T-cell (primary cell): ENCODE measurements around the gene RNF144A. TPM values are rescaled to one million over a fixed set of nuclear protein-coding genes. Genes with fewer than 3 reads are reported as not detected.

Experiments used
- ATAC-seq, 4 experiments: fragments of 200-7000 bp in 3 of 4; fragments of 150-1000 bp in 1 of 4; cut with Tn5 transposase; replicated peaks in 1 of 4; 1 replicate in 3 of 4; 2 replicates in 1 of 4; pipeline ENCODE4 v1.10.0; 2021; ENCODE audit warnings: moderate library complexity in 3 of 4, mild to moderate bottlenecking in 2 of 4, moderate number of reproducible peaks in 1 of 4
- CTCF ChIA-PET, 2 donors: fragments of 300-600 bp; sonication (Branson Sonifier 250); formaldehyde crosslinking; loops; one replicate each; lab custom pipeline; 2022; ENCODE audit warnings: antibody characterized with exemption in 2 of 2; lab: Charles Lee
- POLR2A ChIA-PET, 2 donors: fragments of 300-600 bp; sonication (Branson Sonifier 250); formaldehyde crosslinking; loops; one replicate each; lab custom pipeline; 2022; ENCODE audit warnings: antibody characterized with exemption in 2 of 2; lab: Charles Lee
- DNase-seq, 35 experiments: peaks; one replicate each; pipeline versions ENCODE4 v3.0.0 to v3.0.0-alpha.2; 2013 to 2023
- H3K27ac ChIP-seq: one replicate; pipeline ENCODE4 v1.5.1; 2013; ENCODE audit warnings: low read length
- H3K27me3 ChIP-seq, 2 experiments: replicated peaks in 1 of 2; 1 replicate in 1 of 2; 2 replicates in 1 of 2; pipeline versions ENCODE4 v1.6.1 to v1.7.0; 2013; ENCODE audit warnings: low read length in 1 of 2, mixed read lengths in 1 of 2; ENCODE audit not compliant: control insufficient read depth in 2 of 2, insufficient read depth in 2 of 2; ENCODE audit errors: extremely low read depth in 1 of 2
- H3K36me3 ChIP-seq, 2 donors: 1 replicate in 1 of 2; 2 replicates in 1 of 2; pipeline versions ENCODE4 v1.6.1 to v1.7.0; 2013; ENCODE audit warnings: low read length in 1 of 2; ENCODE audit not compliant: control insufficient read depth in 2 of 2, insufficient read depth in 1 of 2; ENCODE audit errors: extremely low read depth in 1 of 2
- H3K4me1 ChIP-seq, 2 experiments: 1 replicate in 1 of 2; 2 replicates in 1 of 2; pipeline versions ENCODE4 v1.6.1 to v1.7.0; 2013; ENCODE audit warnings: low read length in 2 of 2, mixed read lengths in 1 of 2; ENCODE audit not compliant: insufficient read depth in 2 of 2, control insufficient read depth in 1 of 2; ENCODE audit errors: extremely low read depth in 1 of 2
- H3K4me3 ChIP-seq, 2 donors: 1 replicate in 1 of 2; 2 replicates in 1 of 2; pipeline versions ENCODE4 v1.5.1 to v1.7.0; 2013; ENCODE audit warnings: mild to moderate bottlenecking in 2 of 2, low read length in 1 of 2, moderate library complexity in 1 of 2; ENCODE audit not compliant: control insufficient read depth in 1 of 2; ENCODE audit errors: extremely low read depth in 1 of 2
- H3K9me3 ChIP-seq: 2 replicates; pipeline ENCODE4 v1.7.0; 2013
- H3K27ac Mint-ChIP-seq, 2 donors: one replicate each; pipeline ENCODE4 v1.8.0; 2020 to 2021; ENCODE audit warnings: mild to moderate bottlenecking in 2 of 2, mixed read lengths in 2 of 2
- H3K27me3 Mint-ChIP-seq, 2 donors: one replicate each; pipeline ENCODE4 v1.8.0; 2021 to 2022; ENCODE audit warnings: mixed read lengths in 2 of 2
- H3K36me3 Mint-ChIP-seq: one replicate; pipeline ENCODE4 v1.8.0; 2021; ENCODE audit warnings: mixed read lengths
- H3K4me1 Mint-ChIP-seq, 3 donors: one replicate each; pipeline ENCODE4 v1.8.0; 2020 to 2022; ENCODE audit warnings: mixed read lengths in 3 of 3, mild to moderate bottlenecking in 1 of 3
- H3K4me3 Mint-ChIP-seq, 3 donors: one replicate each; pipeline ENCODE4 v1.8.0; 2020 to 2022; ENCODE audit warnings: mild to moderate bottlenecking in 3 of 3, mixed read lengths in 3 of 3, moderate library complexity in 3 of 3
- H3K9me3 Mint-ChIP-seq, 3 donors: one replicate each; pipeline ENCODE4 v1.8.0; 2020 to 2022; ENCODE audit warnings: mixed read lengths in 3 of 3
- WGBS: methylation state at CpG from one replicate; pipeline ENCODE4 v1.1.5; 2013; ENCODE audit warnings: missing lambda C conversion rate; ENCODE audit not compliant: insufficient coverage; 5-methylcytosine and 5-hydroxymethylcytosine counted together
- total RNA-seq, 35 experiments: library from RNA in 6 of 35; stranded (reverse) in 6 of 35; fragments of 120-200 nt in 1 of 35; gene quantifications; one replicate each; pipeline versions ENCODE4 v1.2.1 to v1.2.4 and lab custom pipeline; 2013 to 2026

RNF144A gene
- total RNA-seq, 5 donors from 2014 or later (not counting 1 experiment from before 2014, with no cell fraction given) = 46.3 to 93.1 (median 79.9) TPM

- no peaks in the 10 kb centered on the region for H3K9me3 ChIP-seq
- H3K9me3 Mint-ChIP-seq = no peaks in the 10 kb centered on the region
- ATAC-seq (no peak), DNase-seq (no peak)
- H3K36me3 ChIP-seq = peaks cover 6 to 18% of the 10 kb centered on the region in 2 donors
- no peak overlapping the region for H3K27ac Mint-ChIP-seq
- no peak overlapping the region for H3K4me3 Mint-ChIP-seq
- no peaks in the 10 kb centered on the region for H3K27me3 Mint-ChIP-seq
- H3K27ac ChIP-seq = no peak overlapping the region
- WGBS = 17% methylated on average over 1 of the region's 4 CpGs
- peaks cover 42% of the 10 kb centered on the region for H3K36me3 Mint-ChIP-seq
- H3K4me1 ChIP-seq = no peaks in the 10 kb centered on the region
- ChIA-PET CTCF (interaction anchor here in 1 of 2 donors (1.0 kb wide), 1 partner anchor 77 kb away, joined by 3 read pairs; no protein-coding TSS in a partner anchor), POLR2A (no interaction called here)
- H3K27me3 ChIP-seq = no peaks in the 10 kb centered on the region
- H3K4me3 ChIP-seq = no peak overlapping the region
- H3K4me1 Mint-ChIP-seq = peaks cover 8 to 28% (median 12%) of the 10 kb centered on the region in 3 donors
These were observed 75.6 kb downstream of the RNF144A start for GRCh38 chr2:6992794-6993228.

- ChIA-PET POLR2A (no interaction called here), CTCF (no interaction called here)
- Mint-ChIP-seq H3K4me3 (no peak overlapping the region), H3K9me3 (no peaks in the 10 kb centered on the region), H3K36me3 (peaks cover 41% of the 10 kb centered on the region), H3K27me3 (no peaks in the 10 kb centered on the region), H3K27ac (no peak overlapping the region), H3K4me1 (peaks cover 10 to 24% (median 14%) of the 10 kb centered on the region in 3 donors)
- Histone ChIP-seq H3K36me3 (peaks cover 6 to 18% of the 10 kb centered on the region in 2 donors), H3K9me3 (no peaks in the 10 kb centered on the region), H3K4me1 (no peaks in the 10 kb centered on the region), H3K27ac (no peak overlapping the region), H3K27me3 (no peaks in the 10 kb centered on the region), H3K4me3 (no peak overlapping the region)
- no peak for DNase-seq
- no peak for ATAC-seq
- 89% methylated on average over 6 of the region's 7 CpGs for WGBS
These were observed 76.0 kb downstream of the RNF144A start for GRCh38 chr2:6993229-6993640.

- CTCF ChIA-PET = no interaction called here
- no peak overlapping the region for H3K27ac ChIP-seq
- POLR2A ChIA-PET = no interaction called here
- H3K27me3 Mint-ChIP-seq = no peaks in the 10 kb centered on the region
- H3K9me3 Mint-ChIP-seq = no peaks in the 10 kb centered on the region
- H3K4me3 Mint-ChIP-seq = no peak overlapping the region
- peak overlapping the region in 1 of 2 donors; percentile 19 for H3K27ac Mint-ChIP-seq
- H3K4me1 ChIP-seq = no peaks in the 10 kb centered on the region
- H3K27me3 ChIP-seq = no peaks in the 10 kb centered on the region
- H3K9me3 ChIP-seq = no peaks in the 10 kb centered on the region
- H3K36me3 ChIP-seq = peaks cover 6 to 18% of the 10 kb centered on the region in 2 donors
- no peak overlapping the region for H3K4me3 ChIP-seq
- H3K4me1 Mint-ChIP-seq = peaks cover 16 to 20% (median 18%) of the 10 kb centered on the region in 3 donors
- peaks cover 34% of the 10 kb centered on the region for H3K36me3 Mint-ChIP-seq
- DNase-seq (no peak), ATAC-seq (no peak)
- 83% methylated on average over 2 of the region's 2 CpGs for WGBS
These were observed 76.7 kb downstream of the RNF144A start for GRCh38 chr2:6993936-6994335.

GRCh38 chr2:6994536-6995128, 77.4 kb downstream of the RNF144A start:
- no peak for ATAC-seq
- no peak overlapping the region for H3K27ac ChIP-seq
- POLR2A ChIA-PET = no interaction called here
- Mint-ChIP-seq H3K4me1 (peaks cover 21 to 27% (median 24%) of the 10 kb centered on the region in 3 donors), H3K27me3 (no peaks in the 10 kb centered on the region), H3K9me3 (no peaks in the 10 kb centered on the region), H3K27ac (no peak overlapping the region), H3K36me3 (peaks cover 27% of the 10 kb centered on the region), H3K4me3 (no peak overlapping the region)
- WGBS = 89% methylated on average over 8 of the region's 12 CpGs
- no peaks in the 10 kb centered on the region for H3K27me3 ChIP-seq
- CTCF ChIA-PET = no interaction called here
- no peak for DNase-seq
- no peaks in the 10 kb centered on the region for H3K9me3 ChIP-seq
- H3K36me3 ChIP-seq = peaks cover 6 to 20% of the 10 kb centered on the region in 2 donors
- no peak overlapping the region for H3K4me3 ChIP-seq
- peaks cover 0 to 5% of the 10 kb centered on the region in 2 experiments for H3K4me1 ChIP-seq

- Histone ChIP-seq H3K27me3 (no peaks in the 10 kb centered on the region), H3K36me3 (peaks cover 6 to 29% of the 10 kb centered on the region in 2 donors), H3K4me1 (peaks cover 0 to 5% of the 10 kb centered on the region in 2 experiments), H3K4me3 (no peak overlapping the region), H3K9me3 (no peaks in the 10 kb centered on the region), H3K27ac (no peak overlapping the region)
- ATAC-seq = no peak
- no peak overlapping the region for H3K4me3 Mint-ChIP-seq
- no peak overlapping the region for H3K27ac Mint-ChIP-seq
- H3K36me3 Mint-ChIP-seq = peaks cover 20% of the 10 kb centered on the region
- peaks cover 30 to 35% (median 32%) of the 10 kb centered on the region in 3 donors for H3K4me1 Mint-ChIP-seq
- no peaks in the 10 kb centered on the region for H3K27me3 Mint-ChIP-seq
- ChIA-PET CTCF (interaction anchor here in 1 of 2 donors (1.1 kb wide), 1 partner anchor 99 kb away, joined by 3 read pairs; no protein-coding TSS in a partner anchor), POLR2A (no interaction called here)
- H3K9me3 Mint-ChIP-seq = no peaks in the 10 kb centered on the region
- 88% methylated on average over 7 of the region's 11 CpGs for WGBS
- DNase-seq = no peak
These were observed 78.3 kb downstream of the RNF144A start for GRCh38 chr2:6995391-6996097.

- ChIA-PET POLR2A (no interaction called here), CTCF (interaction anchor here in 1 of 2 donors (0.9 kb wide), 1 partner anchor 103 kb away, joined by 3 read pairs; no protein-coding TSS in a partner anchor)
- ATAC-seq (no peak), DNase-seq (no peak)
- no peak overlapping the region for H3K4me3 ChIP-seq
- H3K27me3 ChIP-seq = no peaks in the 10 kb centered on the region
- Mint-ChIP-seq H3K4me1 (peaks cover 22 to 42% (median 37%) of the 10 kb centered on the region in 3 donors), H3K36me3 (peaks cover 15% of the 10 kb centered on the region), H3K27me3 (no peaks in the 10 kb centered on the region), H3K27ac (peak overlapping the region; percentile 47 to 76), H3K4me3 (no peak overlapping the region), H3K9me3 (no peaks in the 10 kb centered on the region)
- WGBS = 85% methylated on average over 5 of the region's 7 CpGs
- no peak overlapping the region for H3K27ac ChIP-seq
- H3K9me3 ChIP-seq = no peaks in the 10 kb centered on the region
- H3K4me1 ChIP-seq = peaks cover 0 to 5% of the 10 kb centered on the region in 2 experiments
- H3K36me3 ChIP-seq = peaks cover 6 to 27% of the 10 kb centered on the region in 2 donors
These were observed 82.1 kb downstream of the RNF144A start for GRCh38 chr2:6999211-6999877.
